CD4-positive, alpha-beta T cell treated with Interleukin-21 for 1 hour (primary cell): ENCODE data around the gene EFS.
"Not testable (repeated sequence)": the region's sequence is repeated elsewhere in the genome, so short reads cannot be mapped to it uniquely, and the experiment has no call there.

Source experiments
- DNase-seq: peaks from one replicate; pipeline ENCODE4 v3.0.0-alpha.2; 2020

Gene EFS, protein sequence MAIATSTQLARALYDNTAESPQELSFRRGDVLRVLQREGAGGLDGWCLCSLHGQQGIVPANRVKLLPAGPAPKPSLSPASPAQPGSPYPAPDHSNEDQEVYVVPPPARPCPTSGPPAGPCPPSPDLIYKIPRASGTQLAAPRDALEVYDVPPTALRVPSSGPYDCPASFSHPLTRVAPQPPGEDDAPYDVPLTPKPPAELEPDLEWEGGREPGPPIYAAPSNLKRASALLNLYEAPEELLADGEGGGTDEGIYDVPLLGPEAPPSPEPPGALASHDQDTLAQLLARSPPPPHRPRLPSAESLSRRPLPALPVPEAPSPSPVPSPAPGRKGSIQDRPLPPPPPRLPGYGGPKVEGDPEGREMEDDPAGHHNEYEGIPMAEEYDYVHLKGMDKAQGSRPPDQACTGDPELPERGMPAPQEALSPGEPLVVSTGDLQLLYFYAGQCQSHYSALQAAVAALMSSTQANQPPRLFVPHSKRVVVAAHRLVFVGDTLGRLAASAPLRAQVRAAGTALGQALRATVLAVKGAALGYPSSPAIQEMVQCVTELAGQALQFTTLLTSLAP

DNA sequence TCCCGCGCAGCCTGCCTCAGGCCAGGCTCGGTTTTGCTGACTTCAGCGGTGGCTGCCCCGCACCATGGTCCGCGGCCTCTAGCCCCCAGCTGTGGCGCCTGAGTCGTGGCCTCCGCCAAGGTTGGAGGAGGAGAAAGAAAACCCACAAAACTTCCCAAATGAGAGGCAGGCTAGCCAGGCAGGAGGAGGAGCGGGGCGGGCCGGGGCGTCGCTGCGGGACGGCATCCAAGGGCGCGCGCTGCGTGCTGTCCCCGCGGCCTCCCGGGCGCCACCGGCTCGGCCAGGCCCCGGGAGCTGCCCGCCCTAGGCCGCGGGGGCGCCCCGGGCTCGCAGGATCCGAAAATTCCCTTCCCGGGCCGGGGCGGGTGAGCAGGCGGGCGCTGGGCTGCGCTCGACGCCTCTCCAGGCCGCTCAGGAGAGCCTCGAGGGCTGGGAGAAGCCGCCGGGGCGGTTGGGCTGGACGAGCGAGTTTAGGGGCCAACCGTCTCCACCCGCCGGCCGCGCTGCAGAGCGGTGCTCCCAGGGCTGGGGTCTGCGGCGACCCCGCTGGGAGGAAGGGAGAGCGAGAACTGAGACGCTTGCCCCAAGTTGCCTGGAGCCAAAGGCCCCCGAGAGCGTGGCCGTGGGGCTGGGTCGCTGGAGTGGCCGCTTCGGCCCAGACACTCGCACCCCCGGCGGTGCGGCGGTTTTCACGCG, at the start of gene EFS:
EFS (minus strand) TSS at position 137 of the 696 bp plus-strand sequence. CDS start 147 bp downstream, outside the sequence.
- DNase-seq = no peak

DNA sequence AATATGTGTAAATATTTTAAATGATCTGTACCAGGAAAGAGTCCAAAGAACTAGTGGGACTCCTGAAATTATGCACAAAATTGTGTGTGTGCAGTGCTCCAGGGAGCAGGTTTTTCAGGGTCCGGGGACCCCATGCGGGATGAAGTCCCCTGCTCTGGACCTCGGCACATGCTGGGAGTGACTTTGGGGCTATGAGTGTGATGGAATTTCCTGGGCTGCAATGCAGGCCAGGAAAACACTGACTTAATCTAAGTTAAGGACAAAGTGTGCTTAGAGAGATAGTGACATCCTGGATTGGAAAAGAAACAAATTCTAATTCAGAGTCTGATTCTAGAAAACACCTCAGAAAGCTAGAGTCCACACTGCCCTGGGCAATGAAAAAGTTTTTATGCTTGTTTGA, 49.3 kb upstream of the EFS start:
- DNase-seq = no peak

DNA sequence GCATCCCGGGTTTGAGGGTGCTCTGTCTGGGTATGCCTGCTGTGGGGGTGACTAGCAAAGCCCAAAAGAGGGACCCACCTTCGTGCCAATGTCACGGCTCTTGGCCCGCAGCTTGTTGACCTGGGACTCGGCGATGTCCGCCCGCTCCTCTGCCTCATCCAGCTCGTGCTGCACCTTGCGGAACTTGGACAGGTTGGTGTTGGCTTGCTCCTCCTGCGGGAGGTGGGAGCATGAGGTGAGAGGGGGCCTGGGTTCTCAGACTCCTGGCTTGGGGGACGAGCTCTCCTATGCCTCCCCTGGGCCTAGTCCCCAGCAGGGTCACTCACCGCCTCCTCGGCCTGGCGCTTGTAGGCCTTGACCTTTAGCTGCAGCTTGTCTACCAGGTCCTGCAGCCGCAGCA, 48.7 kb upstream of the EFS start:
- DNase-seq = no peak

DNA sequence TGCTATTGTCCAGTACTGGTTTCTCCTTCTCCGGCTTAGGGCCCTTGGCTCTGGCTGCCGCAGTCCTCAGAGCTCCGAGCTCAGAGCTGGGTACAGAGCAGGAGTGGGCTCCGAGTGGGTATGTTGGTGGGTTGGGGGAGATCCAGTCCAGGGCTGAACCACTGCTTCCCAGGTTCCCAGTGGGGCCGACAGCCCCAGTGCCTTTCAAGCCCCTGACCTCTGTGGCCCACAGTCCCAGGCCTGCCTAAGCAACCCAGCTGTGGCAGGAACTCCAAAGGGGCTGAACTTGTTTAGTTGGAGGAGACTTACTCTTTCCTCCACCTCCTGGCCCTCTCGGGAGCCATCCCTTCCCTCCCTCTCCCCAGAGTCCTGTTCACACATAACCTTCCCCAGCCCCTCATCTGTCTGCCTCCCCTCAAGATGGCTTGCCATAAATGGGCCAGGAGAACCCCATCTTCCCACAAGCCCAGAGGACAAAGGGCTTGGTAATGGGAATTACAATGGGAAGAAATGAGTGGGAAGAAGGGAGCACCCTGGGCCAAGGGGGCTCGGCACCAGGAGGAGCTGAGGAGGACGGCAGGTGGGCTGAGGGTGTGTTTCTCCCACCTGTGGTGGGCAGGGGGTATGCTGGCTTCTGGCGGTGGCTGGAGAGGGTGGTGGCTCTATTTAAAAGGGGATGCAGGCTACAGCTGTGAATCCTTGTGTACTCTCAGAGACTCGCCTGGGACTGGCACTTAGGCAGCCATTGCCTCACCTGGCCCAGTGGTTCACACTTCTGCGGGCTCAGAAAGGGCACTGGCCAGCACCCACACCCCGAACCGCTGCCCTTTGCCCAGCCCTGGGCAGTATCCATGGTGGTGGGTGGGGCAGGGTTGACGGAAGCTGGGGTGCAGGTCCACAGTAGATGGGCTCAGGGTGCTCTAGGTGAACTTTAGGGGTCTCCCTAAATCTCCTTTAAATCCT, 46.9 kb upstream of the EFS start:
- no peak for DNase-seq

DNA sequence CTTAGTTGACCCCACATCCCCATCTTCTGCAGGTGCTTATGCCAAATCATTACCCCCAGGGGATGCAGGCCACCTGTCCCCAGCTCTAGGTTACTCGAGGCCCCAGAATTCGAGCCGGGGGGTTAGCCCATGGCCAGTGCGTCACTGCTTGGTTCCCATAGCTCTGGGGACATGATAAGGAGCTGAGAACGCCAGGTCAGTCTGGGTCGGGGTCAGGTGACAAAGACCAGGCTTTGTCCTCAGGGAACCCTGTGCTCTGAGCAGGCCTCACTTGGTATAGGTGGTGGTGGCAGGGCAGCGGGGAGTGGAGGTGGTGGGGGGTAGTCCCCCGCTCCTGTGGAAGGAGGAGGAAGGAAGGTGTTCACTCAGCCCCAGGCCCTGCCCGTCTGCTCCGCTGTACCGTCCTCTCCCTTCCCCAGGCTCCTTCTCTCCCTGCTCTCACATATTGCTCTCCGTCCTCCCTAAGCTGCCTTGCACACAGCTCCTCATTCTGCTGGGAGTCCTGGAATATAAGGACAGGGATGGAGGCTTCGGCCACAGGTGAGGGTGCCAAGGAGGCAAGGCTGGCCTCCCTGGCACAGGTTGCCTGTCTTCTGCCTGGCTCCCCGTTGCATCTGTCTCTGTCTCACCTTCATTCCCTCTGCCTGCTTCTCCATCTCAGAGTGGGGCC, 45.1 kb upstream of the EFS start:
- DNase-seq = no peak

DNA sequence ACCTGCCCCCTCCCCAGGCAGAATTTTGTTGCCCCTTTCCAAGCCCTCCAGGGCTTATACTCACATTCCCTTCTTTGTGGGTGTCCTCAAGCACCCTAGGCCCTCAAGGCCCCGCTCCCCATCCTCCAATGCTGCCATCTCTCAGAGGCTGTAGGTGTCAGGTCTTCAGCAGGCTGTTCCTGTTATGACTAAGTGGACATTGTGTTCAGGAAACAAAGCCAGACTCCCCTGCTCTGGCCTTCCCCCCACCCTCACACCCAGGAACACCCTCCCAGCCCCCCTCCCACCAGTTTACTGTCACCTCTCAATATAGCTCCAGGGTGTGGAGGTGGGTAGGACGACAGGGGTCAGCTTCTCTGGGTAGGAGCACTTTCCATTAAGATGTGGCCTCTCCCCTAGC, 44.5 kb upstream of the EFS start:
- no peak for DNase-seq

DNA sequence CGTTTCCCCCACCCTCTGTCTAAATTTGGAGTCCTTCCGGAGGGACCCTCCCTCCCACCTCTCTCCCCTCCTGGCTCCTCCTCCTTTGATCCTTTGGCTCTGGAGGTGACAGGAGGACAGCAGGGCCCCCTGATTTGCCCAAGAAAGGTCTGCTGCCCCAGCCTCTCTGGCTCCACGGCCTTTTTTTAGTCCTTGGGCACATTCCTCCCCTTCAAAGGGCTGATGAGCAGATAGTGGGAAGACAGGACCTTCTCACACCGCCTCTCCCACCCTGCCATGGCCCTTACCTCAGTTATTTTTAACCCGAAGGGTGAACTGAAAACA, 43.3 kb upstream of the EFS start:
- DNase-seq = no peak

DNA sequence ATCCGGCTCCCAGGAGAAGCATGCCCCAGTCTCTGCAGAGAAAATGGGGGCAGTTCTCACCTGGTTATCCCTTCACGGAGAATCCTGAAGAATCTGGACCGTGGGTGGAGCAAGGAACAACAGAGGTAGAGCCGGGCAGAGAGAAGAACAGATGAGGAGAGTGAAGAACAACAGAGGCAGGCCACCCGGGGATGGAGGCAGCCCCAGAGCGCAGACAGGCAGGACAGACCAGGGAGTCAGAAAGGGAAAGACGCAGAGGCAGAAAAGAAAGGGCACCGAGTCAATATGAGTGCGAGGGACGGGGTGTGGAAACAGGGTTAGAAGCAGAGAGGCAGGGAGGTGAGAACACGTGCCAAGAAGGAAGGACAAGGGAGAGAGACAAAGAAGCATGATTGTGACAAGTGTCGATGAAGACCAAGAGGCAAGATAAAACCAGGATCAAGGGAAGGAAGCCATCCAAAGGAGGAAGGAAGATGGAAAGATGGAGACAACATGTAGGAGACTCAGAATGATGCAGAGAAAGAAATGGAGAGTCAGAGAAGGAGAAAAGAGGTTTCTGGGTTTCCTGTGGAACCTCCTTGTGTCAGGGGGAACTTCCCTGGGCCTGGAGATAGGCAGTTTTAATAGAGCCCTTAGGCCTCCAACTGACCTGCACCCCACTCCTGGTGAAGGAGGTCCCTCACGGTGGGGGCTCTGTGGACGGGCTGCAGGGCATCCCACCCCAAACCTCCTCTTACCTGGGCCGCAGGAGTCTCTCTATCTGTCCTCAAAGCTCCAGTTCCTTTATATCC, 42.7 kb upstream of the EFS start, which contains the start of gene MYH6:
MYH6 (minus strand) TSS at position 758 of the 791 bp plus-strand sequence. CDS start 1,050 bp downstream, outside the sequence.
- no peak for DNase-seq

DNA sequence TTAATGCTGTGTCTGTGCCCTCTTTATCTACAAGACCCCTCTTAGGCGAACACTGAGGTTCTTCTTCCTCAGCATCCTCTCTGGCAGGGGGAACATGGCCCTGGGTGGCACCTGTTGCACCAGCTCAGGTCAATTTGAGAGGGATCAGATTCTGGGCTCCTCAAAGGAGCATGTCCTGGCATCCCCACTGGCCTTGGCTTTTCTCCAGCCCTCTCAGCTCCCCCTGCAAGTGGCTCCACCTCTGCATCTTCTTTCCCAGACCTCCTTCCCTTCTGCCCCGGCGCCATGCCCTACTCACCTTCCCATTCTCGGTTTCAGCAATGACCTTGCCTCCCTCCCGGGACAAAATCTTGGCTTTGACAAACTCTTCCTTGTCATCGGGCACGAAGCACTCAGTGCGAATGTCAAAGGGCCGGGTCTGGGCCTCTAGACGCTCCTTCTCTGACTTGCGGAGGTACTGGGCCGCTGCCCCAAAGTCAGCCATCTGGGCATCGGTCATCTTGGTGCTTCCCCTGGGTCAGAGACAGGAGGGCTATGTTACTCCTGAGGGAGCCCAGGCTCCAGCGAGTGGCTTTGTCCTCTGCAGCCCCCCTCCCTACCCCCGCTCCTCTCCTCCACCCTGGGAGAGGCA, 41.9 kb upstream of the EFS start:
- no peak for DNase-seq

DNA sequence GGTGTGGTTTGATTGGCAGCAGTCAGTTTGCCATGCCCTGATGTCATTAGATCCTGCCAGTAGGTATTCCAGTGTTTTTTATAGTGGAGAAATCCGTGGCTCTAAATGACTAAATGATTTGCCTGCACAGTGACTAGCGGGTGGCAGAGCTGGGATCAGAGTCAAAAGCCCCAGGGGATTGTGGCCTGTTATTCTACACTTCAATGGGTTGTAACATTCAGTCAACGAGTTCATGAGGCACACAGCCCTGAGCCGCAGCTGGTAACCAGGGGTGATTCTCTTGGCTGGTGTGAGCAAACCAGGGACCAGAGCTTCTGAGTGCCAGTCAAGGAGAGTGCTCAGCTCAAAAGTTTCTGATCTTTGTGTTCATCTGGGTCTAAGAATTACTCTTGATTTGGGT, 41.3 kb upstream of the EFS start:
- no peak for DNase-seq

DNA sequence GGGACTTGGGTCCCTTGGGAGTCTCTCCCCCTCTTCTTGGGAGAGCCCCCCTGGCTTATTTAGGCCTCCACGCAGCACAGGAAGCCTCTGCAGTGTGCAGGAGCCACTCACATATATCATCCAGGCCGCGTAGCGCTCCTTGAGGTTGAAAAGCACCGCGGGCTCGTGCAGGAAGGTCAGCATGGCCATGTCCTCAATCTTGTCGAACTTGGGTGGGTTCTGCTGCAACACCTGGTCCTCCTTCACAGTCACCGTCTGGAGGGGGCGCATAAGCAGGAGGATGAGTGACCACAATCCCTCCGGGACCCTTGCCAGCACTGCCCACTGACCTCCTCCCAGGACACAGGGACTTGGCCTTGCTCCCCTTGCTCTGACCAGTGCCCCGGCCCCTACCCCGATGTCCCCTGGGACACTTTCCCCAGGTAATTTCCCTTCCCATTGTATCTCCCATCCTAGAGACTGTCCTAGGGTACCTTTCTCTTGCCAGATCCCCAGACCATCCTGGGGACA, 40.6 kb upstream of the EFS start:
- DNase-seq = no peak

DNA sequence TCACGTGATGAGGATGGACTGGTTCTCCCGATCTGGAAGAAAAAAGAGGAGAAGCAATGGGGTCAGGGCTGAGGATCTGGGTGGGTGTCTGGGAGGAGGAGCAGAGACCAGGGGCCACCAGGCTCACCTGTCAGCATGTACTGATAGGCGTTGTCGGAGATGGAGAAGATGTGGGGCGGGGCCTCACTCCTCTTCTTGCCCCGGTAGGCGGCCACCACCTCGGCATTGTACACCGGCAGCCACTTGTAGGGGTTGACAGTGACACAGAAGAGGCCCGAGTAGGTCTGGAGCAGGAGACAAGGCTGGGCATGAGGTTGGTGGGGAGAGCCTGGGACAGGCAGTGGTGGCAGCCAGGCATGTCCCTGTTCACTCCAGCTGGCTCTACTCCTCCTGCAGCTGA, 40.1 kb upstream of the EFS start:
- no peak for DNase-seq

DNA sequence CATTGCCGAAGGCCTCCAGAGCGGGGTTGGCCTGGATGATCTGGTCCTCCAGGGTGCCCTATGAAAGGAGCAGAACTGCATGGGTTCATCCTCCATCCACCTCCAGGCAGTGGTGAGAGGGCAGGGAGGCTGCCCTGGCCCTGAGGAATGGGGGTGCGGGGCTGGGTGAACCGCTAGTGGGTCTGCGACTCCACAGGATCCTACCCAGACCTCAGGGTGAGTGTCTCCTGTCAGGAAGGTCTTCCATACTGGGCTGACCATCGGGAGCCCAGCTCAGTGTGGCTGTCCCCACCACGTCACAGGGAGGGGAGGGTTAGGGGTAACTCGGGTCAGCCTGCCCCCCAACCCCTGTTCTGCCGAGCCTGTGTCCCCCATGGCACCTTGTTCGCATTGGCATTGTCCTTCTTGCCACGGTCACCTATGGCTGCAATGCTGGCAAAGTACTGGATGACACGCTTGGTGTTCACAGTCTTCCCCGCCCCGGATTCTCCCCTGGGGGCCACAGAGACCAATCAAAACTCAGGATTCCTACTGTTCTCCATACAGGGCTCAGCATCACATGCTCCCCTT, 39.4 kb upstream of the EFS start:
- no peak for DNase-seq

DNA sequence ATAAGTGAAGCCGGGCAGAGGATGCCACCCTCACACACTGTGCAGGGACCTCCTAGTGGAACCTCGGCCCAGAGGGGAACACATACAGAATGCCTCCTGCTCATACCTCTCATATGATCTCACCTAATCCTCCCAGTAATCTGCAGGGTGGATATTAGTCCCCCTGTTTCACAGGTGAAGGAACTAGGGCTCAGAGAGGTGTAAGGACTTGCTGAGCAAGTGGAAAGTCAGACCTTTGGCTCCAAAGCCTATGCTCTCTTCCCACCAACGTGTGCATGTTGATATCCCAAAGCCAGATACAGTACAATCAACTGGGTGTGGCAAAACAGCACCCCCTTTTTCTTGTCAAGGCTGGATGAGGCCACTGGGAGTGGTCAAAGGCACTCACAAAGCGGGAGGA, 38.9 kb upstream of the EFS start:
- DNase-seq = no peak

DNA sequence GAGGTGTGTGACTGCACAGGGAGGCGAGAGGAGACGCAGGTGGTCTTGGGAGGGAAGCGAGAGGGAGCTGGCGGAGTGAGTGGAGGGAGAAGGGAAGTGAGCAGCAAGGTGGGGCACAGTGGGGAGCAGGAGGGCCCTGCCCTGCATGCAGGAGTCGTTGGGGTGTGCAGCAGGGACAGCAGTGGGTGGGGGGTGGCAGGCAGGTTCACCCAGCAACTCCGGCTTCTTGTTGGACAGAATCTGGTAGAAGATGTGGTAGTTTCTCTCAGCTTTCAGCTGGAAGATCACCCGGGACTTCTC, 38.1 kb upstream of the EFS start:
- DNase-seq = no peak

DNA sequence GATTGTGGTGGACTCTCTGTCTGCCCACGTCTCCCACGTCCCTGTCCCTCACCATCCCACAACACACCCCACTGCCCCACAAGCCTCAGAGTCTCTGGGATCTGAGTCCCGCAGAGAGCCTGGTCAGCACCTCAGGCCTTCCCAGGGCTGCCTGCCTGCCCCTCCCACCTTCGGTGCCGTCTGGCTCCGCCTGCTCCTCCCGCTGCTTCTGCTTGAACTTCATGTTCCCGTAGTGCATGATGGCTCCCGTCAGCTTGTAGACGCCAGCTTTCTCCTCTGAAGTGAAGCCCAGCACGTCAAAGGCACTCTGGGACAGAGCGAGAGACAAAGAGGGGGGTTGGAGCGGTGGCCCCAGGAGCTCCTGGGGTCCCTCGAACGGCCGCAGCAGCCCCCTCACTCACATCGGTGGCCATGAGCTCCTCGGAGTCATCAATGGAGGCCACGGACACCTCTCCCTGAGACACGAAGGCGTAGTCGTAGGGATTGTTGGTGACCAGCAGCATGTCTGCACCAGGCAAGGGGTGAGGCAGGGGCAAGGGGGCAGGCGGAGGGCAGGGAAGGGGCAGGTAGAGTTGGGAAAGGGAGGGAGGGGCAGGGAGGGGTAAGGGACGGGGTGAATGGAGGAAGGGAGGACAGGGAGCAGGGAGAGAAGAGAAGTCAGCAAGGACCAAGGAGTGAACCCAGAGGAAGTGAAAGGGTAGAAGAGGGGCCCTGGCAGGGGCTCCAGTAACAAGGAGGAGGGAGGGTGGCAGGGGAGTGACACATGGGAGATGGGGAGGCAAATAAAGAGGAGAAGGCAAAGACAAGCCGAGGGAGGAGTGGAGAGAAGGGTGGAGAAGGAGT, 37.5 kb upstream of the EFS start:
- DNase-seq = no peak

DNA sequence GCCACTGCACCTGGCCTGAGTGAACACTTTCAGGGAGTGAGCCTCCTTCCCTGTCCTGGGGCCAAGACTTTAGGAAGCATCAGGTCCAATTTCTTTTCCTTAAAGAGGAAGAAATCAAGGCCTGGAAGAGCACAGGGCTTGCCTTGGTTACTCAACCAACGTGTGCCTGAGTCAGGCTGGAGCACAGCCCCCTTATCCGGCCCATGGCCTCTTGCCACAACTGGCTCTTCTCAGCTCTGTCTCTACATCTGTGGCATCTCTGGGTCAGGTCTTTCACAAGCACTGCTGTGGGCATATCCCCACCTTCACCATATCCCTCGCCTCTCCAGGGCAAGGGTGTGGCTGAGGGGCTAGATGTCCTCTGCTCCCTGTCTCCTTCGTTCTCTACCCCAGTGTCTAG, 36.3 kb upstream of the EFS start:
- no peak for DNase-seq

DNA sequence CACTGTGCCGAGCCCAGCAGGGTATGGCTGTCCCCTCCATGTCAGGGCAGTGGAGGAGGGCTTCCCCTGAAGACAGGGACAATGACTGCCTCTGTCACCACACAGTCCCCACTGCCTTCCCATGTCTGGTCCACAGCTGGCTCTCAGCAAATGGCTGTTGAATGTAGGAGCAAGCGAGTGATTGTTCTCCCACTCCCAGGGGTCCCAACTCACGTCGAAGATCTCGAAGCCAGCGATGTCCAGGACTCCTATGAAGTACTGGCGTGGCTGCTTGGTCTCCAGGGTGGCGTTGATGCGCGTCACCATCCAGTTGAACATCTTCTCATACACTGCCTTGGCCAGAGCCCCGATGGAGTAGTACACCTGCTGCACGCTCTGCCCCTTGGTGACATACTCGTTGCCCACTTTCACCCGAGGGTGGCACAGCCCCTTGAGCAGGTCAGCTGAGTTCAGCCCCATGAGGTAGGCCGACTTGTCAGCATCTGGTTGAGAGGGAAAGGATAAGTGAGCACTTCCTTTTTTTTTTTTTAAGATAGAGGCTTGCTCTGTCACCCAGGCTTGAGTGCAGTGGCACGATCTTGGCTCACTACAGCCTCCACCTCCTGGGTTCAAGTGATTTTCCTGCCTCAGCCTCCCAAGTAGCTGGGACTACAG, 35.7 kb upstream of the EFS start:
- DNase-seq = not testable (repeated sequence)

DNA sequence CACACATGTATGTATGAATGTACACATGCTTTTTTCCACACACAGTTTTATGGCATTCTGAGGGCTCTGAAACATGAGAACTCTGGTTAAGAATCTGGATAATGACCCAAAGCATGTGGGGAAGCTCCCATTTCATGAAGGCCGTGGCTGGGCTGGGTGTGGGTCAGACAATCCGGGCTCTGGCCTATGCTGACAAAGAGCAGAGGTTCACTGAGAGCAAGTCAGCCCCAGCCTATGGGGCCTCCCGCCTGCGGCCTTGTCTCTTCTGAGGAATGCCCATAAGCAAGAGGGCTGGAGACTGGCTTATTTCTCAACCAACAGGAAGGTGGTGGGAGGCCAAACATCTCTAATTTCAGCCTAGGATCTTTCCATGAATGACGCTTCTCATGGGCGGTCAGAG, 34.6 kb upstream of the EFS start:
- no peak for DNase-seq
